ENCODE data around the gene HOXD3.

HOXD3 gene

DNA sequence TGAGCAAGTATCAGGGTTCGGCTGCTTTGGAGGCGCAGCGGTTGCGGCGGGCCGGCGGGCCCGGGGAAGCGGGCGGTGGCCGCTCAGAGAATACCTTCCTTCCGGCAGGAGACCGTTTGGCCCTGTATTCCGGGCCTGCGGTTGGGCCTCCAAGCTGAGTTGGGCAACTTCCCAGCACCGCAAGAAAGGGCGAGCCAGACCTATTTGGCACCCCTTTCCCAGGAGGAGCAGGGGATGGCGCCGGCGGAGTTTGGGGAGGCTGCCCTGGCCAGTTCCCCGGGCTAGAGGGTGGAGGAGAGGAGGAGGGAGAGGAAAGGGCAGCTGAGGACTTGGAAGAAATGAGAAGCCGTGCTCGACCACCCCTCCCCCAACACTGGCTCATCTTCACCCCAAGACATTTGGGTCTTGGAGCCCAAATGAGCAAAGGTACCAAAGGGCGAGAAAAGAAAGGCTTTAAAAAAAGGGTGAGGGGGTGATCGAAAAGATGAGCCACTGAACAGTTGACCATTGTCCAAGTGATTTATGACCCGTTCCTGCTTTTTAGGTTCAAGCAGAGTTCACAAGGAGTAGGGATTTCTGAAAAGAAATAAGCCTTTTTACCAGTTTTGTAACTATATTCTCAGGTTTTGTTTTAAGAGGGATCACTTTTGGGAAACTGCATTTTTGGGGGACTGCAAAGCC lies 8.4 kb downstream of the HOXD3 start:
- DNase-seq = no peak

DNA sequence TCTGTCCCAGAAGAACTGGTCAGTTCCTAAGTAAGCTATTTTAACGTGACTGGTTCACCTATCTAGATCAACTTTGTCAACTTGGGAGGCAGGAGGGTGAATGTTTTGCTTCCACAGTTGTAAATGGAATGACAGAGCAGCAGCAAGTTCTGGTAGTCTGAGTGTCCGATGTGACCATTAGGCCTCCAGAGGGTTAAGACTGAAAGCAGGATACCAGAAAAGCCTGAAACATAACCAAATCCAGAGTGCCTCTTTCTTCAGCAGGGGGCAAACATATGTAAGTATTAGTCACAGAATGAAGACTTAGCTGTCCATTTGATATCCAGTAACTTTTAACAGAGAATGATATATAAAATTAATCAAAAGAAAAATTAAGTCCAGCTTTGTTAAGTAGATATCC lies 9.2 kb downstream of the HOXD3 start:
- no peak for DNase-seq

DNA sequence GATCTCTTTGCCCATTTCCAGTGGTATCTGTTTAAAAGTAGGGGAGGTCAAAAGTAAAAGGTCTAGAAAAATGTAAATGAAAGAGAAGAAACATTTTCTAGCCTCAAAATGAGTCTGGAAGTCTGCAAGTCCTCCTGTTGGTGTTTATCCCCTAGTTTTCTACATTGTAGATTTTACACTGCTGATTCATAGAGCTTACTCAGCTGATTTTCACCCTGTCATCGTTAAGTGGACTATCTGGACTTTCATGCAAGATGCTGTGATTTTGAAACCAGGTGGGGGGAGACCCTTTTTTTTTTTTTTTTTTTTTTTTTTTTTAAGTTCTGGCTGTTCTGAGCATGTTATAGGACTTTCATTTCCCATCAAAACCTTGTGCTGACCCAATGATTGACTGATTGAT lies 10.3 kb downstream of the HOXD3 start:
- DNase-seq = no peak

DNA sequence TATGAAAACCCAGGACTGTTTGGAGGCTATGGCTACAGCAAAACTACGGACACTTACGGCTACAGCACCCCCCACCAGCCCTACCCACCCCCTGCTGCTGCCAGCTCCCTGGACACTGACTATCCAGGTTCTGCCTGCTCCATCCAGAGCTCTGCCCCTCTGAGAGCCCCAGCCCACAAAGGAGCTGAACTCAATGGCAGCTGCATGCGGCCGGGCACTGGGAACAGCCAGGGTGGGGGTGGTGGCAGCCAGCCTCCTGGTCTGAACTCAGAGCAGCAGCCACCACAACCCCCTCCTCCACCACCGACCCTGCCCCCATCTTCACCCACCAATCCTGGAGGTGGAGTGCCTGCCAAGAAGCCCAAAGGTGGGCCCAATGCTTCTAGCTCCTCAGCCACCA lies 12.1 kb downstream of the HOXD3 start:
- DNase-seq = no peak

DNA sequence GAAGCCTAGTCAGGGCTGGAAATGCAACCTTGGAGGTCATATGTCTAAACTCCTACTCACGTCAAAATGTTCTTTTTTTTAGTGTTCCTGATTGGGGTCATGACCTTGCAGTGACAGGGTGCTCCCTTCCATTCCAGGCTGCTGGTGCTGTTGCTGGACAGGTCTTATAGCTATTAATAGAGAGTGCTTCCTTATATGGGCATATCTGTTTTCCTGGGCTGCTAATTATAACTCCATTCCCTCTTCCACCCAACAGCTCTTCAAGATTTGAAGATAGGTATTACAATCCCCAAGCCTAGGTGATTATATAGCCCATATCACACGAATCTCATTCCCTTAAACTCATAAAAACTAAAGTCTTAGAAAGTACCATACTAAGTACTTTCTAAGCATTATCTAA lies 12.6 kb downstream of the HOXD3 start:
- no peak for DNase-seq

DNA sequence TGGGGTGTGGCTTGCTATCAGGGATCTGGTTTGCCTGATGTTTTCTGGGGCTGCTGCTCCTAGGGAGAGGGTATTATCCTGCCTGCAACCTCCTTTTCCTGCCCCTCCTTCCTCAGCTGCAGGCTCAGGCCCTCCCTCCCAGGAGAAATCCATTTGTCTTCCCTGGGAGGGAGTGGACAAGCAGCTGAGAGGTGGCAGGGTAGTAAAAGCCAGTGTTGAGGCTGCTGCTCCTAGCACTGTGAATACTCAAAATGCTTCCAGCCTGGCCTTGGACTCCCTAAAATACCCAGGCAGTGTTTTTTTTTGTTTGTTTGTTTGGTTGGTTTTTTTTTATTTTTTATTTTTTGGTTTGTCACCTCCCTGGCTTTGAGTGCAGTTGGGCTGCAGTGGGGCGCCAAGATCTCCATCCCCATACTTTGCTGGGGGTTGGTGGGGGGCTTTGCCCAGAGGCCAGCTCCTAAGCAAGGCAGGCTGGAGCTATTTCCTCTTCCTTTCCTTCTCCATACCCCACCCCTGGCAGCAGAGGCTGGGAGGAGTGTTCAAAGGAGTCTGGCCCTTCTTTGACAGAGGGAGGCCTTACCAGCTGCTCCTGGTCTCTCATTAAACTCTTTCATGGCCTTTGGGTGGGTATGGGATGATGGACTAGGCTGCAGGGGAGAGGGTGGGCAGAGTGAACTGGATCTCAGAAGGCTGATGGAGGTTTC lies 13.6 kb downstream of the HOXD3 start:
- no peak for DNase-seq

DNA sequence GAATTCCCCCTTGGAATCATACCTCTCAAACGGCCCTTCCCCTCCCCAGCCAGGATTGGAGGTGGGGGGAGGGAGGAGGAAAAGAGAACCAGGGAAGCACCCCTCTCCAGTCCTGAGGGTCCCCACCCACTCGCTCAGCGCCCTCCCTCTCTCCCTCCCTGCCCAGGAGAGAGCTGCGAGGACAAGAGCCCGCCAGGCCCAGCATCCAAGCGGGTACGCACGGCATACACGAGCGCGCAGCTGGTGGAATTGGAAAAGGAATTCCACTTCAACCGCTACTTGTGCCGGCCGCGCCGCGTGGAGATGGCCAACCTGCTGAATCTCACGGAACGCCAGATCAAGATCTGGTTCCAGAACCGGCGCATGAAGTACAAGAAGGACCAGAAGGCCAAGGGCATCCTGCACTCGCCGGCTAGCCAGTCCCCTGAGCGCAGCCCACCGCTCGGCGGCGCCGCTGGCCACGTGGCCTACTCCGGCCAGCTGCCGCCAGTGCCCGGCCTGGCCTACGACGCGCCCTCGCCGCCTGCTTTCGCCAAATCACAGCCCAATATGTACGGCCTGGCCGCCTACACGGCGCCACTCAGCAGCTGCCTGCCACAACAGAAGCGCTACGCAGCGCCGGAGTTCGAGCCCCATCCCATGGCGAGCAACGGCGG lies 14.4 kb downstream of the HOXD3 start:
- DNase-seq = no peak

DNA sequence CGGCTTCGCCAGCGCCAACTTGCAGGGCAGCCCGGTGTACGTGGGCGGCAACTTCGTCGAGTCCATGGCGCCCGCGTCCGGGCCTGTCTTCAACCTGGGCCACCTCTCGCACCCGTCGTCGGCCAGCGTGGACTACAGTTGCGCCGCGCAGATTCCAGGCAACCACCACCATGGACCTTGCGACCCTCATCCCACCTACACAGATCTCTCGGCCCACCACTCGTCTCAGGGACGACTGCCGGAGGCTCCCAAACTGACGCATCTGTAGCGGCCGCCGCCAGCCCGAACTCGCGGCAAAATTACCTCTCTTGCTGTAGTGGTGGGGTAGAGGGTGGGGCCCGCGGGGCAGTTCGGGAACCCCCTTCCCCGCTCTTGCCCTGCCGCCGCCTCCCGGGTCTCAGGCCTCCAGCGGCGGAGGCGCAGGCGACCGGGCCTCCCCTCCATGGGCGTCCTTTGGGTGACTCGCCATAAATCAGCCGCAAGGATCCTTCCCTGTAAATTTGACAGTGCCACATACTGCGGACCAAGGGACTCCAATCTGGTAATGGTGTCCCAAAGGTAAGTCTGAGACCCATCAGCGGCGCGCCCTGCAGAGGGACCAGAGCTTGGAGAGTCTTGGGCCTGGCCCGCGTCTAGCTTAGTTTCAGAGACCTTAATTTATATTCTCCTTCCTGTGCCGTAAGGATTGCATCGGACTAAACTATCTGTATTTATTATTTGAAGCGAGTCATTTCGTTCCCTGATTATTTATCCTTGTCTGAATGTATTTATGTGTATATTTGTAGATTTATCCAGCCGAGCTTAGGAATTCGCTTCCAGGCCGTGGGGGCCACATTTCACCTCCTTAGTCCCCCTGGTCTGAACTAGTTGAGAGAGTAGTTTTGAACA lies 15.1 kb downstream of the HOXD3 start:
- no peak for DNase-seq

DNA sequence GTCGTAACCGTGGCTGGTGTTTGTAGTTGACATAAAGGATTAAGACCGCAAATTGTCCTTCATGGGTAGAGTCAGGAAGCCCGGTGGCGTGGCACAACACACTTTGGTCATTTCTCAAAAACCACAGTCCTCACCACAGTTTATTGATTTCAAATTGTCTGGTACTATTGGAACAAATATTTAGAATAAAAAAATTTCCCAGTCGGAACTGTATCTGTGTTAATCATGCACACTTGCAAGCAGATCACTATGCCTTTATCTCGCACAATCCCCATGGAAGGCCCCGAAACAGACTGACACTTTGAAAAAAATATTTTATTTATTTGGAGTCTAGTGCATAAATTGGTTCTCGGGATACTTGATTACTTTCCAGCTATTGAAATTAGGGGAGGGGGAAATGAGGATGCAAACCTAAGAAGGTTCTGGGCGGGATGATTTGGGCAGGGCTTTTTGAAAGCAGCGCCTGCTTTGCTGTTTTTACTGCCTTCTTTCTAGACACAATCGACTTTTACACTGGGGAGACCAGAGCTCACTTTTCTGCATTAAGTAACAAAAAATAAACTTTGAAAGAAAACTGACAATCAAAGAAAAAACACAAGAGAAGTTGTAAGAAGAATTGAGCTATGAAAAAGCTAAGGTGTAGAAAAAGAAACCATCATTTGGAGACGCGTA lies 15.9 kb downstream of the HOXD3 start:
- no peak for DNase-seq

DNA sequence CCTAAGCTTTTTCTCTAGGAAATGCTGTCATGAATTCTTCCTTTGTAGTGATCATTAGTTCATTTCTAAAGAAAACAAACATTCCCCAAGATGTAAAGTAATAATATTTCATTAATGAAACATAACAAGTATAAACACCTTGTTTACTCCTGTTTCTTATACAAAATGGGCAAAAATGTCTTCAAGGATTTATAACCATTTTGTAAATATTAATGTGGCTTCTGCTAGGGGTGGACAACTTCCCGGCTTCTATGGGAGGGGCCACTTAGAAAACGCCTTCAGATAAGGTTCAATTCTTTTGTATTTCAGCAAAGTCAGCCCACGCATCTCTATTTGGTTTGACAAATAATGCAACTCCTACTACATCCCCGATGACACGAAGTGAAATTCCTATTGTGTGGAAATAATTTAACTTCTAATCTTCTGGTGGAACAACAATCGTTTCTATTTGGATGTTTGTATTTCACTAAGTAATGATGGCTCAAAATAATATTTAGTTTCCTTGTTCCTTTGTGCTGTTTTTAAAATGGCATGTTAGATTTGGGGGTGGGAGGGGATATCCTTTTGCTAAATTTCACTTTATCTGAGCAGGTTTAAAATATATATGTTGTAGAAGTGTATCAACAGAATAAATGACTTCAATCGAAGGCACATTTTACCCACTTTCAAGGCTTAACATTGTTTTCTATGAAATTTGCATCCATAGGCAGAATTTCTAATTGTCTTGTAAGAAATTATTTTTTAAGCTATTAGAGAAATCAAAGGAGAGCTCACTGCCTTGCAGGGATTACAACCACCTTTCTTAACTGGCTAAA lies 16.7 kb downstream of the HOXD3 start:
- no peak for DNase-seq

DNA sequence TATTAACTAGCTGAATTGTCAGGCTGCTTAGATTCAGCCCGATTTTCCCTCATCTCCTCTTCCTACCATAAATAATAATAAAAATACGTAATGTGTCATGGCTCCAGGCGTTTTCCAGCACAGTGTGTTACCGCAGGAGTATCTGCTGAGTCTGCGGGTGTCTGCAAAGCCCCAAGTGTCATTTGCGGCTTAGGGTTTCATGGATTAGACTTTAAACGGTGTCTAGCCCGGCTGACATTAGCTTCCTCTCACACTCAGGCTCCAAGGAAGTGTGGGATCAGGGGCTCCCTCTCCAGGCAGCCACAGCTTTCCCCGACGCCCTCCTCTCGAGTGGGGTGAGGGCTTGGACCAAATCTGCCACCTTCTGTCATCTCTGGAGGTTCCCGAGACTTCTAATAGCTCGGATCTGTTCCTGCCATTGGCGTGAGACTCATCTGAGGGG lies 17.3 kb downstream of the HOXD3 start:
- DNase-seq = no peak

DNA sequence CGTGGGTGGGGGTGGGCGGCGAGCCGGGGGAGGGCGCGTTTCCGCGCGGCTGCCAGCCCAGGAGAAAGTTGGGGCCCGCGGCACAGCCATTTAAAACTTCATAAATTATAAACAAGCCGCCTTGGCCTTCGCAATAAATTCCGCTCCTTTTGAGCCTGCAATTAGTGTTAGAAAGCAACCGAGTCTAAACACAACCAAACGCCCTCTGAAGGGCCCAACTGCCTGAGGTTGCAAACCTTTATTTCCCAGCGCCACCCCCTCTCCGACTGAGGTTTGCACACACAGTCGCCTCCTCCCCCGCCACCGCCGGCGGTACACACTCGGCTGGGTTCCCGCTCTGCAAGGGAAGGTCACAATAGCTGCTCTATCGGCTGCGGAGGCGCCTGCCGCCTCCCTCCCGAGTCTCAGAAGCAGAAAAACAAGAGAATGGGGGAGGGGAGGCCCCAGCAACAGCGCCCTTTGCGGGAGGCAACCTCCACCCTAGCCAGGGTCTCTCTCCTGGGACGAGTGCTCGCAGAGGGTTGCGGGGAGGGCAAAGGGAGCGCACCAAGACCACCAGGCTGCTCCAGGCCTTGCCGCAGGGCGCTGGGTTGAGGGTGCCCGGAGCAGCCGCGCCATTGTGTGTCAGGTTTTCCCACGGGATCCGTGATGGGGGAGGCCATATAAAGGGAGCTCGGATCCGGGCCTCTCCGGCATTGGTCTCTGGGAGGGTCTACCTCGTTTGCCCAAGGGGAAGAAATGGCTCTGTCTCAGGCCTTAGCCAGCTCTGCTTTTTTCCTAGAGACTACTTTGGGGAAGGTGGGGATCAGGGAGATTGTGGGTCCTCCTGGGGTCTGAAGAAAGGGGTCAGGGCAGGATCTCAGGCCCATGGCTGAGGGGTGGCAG lies 18.0 kb downstream of the HOXD3 start:
- DNase-seq = no peak

DNA sequence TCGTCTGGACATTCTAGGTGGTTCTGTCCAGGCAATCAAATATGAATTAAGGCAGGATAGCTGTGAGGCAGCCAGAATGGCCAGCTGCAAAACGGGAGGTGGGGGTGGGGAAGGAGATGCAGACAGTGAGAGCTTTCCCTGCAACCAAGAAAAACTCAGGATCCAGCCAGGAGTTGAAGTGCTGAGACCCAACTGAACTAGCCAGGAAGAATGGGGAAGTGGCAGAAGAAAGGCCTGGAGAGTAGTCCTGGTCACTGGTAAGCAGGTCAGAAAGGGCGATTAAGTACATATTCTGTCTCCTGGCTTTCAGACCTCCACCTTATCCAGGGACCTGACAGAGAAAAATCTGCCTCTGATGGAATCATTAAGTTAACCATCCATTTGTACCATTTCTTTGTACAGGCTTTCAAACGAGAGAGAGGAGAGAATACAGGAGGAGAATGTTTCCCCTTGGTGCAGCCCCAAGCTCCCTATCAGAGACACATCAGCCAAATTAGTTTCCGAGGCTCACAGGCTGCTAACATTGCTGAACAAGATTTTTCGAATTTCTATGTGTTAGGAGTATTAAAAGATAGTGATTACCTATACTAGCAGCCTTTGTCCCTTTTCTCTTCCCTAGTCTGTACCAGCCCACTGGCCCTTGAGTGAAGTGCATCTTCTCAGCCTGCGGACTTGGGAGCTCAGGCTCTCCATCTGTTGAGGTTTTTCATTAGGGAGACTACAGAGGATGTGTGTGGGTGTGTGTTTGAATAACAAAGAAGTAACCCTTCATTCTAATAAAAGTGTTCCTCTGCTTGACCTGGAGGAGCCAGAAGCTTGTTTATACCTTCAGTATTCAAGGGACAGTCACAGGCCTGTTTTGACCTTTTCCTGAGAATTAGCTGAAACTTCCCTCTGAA lies 18.9 kb downstream of the HOXD3 start:
- no peak for DNase-seq

DNA sequence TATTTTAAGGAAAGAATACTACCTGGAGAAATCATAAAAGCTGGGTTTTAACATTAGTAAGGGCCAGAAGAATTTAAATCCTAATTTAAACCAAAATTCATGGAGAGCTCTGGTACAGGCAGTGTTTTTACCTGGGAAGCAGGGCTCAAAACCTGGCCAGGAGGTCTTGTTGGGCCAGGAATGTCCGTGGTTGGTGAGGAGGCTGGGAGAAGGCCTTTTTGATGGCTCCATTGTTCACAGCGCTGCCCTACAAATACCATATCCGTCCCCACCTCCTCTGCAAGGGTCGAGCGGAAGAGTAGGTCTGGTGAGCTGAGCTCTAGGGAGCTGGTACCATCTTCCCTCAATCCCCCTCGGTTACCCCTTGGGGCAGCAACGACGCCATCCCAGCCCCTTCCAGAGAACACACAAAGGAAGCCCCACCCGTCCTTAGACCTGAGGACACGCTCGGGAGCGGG lies 20.5 kb downstream of the HOXD3 start:
- no peak for DNase-seq

DNA sequence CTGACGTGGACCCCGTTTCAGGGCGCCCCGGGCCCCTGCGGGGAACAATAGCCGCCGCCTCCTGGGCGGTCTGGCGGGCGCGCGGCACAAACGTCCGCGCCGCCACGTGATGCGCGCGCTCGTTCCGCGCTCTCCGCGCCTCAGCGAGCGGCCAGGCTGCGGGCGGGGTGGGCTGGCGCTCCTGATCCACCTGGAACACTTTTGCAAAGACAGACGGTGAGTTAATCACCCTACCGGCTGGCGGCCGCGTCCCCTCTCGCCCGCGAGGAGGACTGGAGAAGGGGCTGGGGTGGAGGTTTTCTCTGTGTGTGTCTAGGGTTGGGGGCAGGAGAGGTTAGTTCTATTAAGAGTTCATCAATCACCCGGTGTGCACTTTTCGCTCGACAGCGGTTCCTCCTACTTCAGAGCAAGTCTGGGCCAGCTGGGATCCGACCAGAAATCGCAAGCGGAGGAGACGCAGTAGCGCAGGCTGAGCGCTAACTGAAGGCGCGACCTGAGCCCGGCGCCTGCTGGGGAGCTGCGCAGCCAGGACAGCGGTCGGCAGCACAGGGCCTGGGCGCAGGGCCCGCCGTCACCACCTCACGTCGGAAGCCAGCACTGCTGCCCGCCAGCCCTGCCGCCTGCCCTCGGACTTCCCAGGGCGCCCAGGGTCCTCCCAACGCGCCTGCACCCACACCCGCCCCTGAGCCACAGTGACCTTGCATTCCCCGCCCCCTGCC lies 21.1 kb downstream of the HOXD3 start:
- DNase-seq = no peak

DNA sequence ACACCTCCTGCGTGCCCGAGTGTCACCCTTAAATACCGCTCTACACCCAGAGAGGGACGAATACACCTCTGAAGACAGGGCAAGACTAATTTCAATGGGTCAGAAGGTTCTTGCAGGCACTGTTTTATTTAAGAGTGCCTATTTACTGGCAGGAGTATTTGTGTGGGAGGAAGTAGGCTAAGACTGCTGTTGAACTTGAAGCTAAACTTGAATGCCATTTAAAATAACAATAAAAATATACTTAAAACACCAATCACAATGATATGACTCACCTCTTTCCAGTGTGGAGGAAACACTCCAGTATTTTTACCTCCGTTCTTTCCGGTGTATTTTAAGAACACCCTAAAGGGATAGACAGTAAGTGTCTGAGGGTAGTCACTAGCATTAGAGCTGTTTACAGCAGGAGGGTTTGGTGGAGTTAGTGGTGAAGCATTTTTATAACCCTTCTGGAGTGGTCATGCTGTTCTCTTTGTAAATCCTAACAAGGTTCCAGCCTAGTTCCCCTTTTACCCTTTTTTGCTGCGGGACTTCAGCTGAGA lies 21.7 kb downstream of the HOXD3 start:
- DNase-seq = no peak

DNA sequence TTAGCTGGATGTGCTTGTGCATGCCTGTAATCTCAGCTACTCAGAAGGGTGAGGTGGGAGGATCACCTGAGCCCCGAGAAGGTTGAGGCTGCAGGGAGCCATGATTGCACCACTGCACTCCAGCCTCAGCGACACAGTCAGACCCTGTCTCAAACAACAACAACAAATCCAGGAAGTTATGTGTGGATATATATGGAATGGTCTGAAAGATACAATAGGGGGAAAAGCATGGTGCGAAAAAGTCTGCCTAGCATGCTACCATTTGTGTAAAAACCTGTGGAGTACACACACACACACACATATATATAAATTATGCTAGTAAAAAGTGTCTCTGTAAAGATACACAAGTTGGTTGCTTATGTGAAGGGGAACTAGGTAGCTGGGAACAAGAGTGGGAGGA lies 24.4 kb downstream of the HOXD3 start:
- DNase-seq = no peak

DNA sequence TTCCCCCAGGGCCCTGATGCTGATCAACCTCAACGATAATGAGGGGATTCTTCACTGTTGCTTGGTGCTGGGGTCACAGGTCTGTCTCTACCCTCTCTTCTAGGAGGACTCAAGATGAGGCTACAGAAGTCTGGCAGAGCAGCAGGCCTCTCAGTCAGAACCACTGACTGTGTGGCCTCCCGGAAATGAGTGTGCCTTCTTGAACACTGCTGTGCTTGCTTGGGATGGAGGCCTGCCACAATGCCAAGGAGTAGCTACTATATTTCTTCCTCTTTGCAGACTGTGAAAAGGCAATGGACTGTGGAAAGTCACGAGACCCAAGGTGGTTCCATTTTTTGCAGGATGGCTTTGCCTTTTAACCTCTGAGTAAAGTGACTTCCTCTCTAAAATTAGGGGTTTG lies 25.6 kb downstream of the HOXD3 start:
- DNase-seq = no peak

DNA sequence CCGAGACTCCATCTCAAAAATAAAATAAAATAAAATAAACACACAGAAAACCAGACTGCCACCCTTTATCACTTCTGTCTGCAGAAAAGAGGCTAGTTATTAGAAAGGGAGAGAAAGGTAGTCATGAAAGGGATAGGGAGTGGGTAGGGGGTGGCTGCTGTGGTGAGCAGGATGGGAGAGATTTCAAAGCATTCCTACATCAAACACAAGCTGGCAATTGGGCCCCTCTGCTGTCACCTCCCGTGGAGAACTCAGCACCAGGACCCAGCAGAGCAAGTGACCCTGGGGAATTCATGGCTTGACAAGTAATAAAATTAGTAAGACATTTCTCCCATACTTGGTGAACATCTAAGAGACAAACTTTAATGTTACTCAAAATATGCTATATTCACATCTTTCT lies 27.6 kb downstream of the HOXD3 start:
- no peak for DNase-seq
